Measurements from ENCODE around the gene CHP1. TPM values are rescaled to one million over a fixed set of nuclear protein-coding genes. Genes with fewer than 3 reads are reported as not detected.

CHP1 gene
- total RNA-seq, 1 experiment from 2014 or later: 107 TPM

- H3K79me2 ChIP-seq (ENCODE audit: low read length): no peaks in the 10 kb centered on the region
- H3K4me1 ChIP-seq (ENCODE audit: insufficient read depth, low read length): peaks cover 37% of the 10 kb centered on the region
- no peaks in the 10 kb centered on the region for H3K9me2 ChIP-seq (replicated peaks; ENCODE audit: low read length)
- intact Hi-C loops (cut with micrococcal nuclease): no loop called here
- H3K9me3 ChIP-seq (ENCODE audit: low read length): no peaks in the 10 kb centered on the region
- peaks cover 4% of the 10 kb centered on the region; the same call in 1 of the 2 replicates for H3K36me3 ChIP-seq (ENCODE audit: low read depth, low read length)
- H3K4me2 ChIP-seq (ENCODE audit: low read length): peak overlapping the region; percentile 19; the same call in 1 of the 2 replicates
- H3K9ac ChIP-seq (ENCODE audit: low read length): no peak overlapping the region
- no peak overlapping the region for H3K4me3 ChIP-seq (ENCODE audit: low read length)
- no peak overlapping the region for H3K27ac ChIP-seq (ENCODE audit: low read length)
- ChIA-PET CTCF (no interaction called here), POLR2A (ENCODE audit: unreplicated experiment) (no interaction called here)
- TF ChIP-seq CTCF (conservative IDR thresholded peaks at IDR 0.05; ENCODE audit: low read depth, low read length): no peak
- TF ChIP-seq EZH2phosphoT487 (IDR thresholded peaks at IDR 0.05; ENCODE audit: borderline replicate concordance, low read length): no peak
- no peak for TF ChIP-seq EZH2 (IDR thresholded peaks at IDR 0.05; ENCODE audit: low read length, unreplicated experiment)
- DNase-seq (peak; percentile 50), ATAC-seq (no peak)
- no peaks in the 10 kb centered on the region for H3K27me3 ChIP-seq (ENCODE audit: low read length)
- H2AFZ ChIP-seq (ENCODE audit: low read length): no peak overlapping the region
- no peaks in the 10 kb centered on the region for H4K20me1 ChIP-seq (ENCODE audit: low read length)
- BruUV-seq (replicated peaks): no TSS peak
- no peaks in the 10 kb centered on the region for H3F3A ChIP-seq (ENCODE audit: low read length, unreplicated experiment)
These were observed 25.5 kb downstream of the CHP1 start for GRCh38 chr15:41256577-41257038.

- peak; percentile 91 for DNase-seq
These were observed 27.8 kb downstream of the CHP1 start for GRCh38 chr15:41258750-41259471.

More at GRCh38 chr15:41258750-41259471, 27.8 kb downstream of the CHP1 start:
- Histone ChIP-seq H3F3A (ENCODE audit: low read length, unreplicated experiment) (no peaks in the 10 kb centered on the region), H3K4me2 (ENCODE audit: low read length) (peak overlapping the region; percentile 74), H3K27ac (ENCODE audit: low read length) (peak overlapping the region; percentile 77), H3K36me3 (ENCODE audit: low read depth, low read length) (peaks cover 9% of the 10 kb centered on the region; the same call in 1 of the 2 replicates), H4K20me1 (ENCODE audit: low read length) (no peaks in the 10 kb centered on the region), H3K27me3 (ENCODE audit: low read length) (no peaks in the 10 kb centered on the region), H3K9me2 (replicated peaks; ENCODE audit: low read length) (no peaks in the 10 kb centered on the region), H3K4me3 (ENCODE audit: low read length) (peak overlapping the region; percentile 32), H3K79me2 (ENCODE audit: low read length) (no peaks in the 10 kb centered on the region), H3K4me1 (ENCODE audit: insufficient read depth, low read length) (peaks cover 37% of the 10 kb centered on the region), H3K9ac (ENCODE audit: low read length) (peak overlapping the region; percentile 30), H2AFZ (ENCODE audit: low read length) (peak overlapping the region; percentile 32), H3K9me3 (ENCODE audit: low read length) (no peaks in the 10 kb centered on the region)
- POLR2A ChIA-PET (ENCODE audit: unreplicated experiment): interaction anchor here (0.6 to 0.7 kb wide), 3 partner anchors 9 to 46 kb away, joined by 3 to 4 read pairs (median 3); no protein-coding TSS in a partner anchor
- intact Hi-C loops (cut with micrococcal nuclease): loop anchor here (2.0 kb wide), 1 partner anchor 26 kb away; no protein-coding TSS in a partner anchor
- no TSS peak for BruUV-seq (replicated peaks)
- CTCF ChIA-PET: no interaction called here
- ATAC-seq: peak; percentile 97
- TF ChIP-seq EZH2phosphoT487 (IDR thresholded peaks at IDR 0.05; ENCODE audit: borderline replicate concordance, low read length) (no peak), EZH2 (IDR thresholded peaks at IDR 0.05; ENCODE audit: low read length, unreplicated experiment) (no peak), CTCF (conservative IDR thresholded peaks at IDR 0.05; ENCODE audit: low read depth, low read length) (no peak)
